ENCODE measurements around the gene CATSPER1. TPM values are rescaled to one million over a fixed set of nuclear protein-coding genes. Genes with fewer than 3 reads are reported as not detected.

Gene CATSPER1
- total and polyA plus RNA-seq, 2 of the 8 experiments (the other 6 are each of a cell fraction or from before 2014, with no cell fraction given), result not detected

DNA sequence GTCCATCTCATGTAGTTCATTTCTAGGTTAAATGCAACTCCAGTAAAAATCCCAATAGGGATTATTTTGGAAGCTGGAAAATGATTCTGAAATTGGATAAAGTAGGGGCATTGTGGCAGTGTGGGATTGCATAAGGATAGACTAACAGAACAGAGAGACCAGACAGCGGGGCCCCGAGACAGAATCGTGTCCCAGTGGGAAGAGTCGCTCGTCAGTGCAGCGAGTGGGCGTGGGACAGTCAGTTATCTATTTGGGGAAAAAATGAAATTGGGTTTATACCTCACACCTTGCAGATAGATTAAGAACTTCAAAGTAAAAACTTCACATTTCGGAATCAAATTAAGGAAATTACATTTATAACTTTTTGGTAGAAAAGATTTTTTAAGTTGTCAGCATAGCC is 54.2 kb downstream of the CATSPER1 start (continued):
- TF ChIP-seq RFX5 (IDR thresholded peaks at IDR 0.05; ENCODE audit: borderline replicate concordance, low read depth, low read length), result no peak
